ELR (cell line): ENCODE data around the gene ARPC1B.
"Not testable (repeated sequence)": the region's sequence is repeated elsewhere in the genome, so short reads cannot be mapped to it uniquely, and the experiment has no call there.

Experiments
- DNase-seq: peaks from one replicate; pipeline ENCODE4 v3.0.0-alpha.2; 2015; ENCODE audit warnings: low read depth

The ARPC1B gene

GRCh38 chr7:99409806-99410205 lies 35.3 kb downstream of the ARPC1B start:
- DNase-seq: no peak

DNA sequence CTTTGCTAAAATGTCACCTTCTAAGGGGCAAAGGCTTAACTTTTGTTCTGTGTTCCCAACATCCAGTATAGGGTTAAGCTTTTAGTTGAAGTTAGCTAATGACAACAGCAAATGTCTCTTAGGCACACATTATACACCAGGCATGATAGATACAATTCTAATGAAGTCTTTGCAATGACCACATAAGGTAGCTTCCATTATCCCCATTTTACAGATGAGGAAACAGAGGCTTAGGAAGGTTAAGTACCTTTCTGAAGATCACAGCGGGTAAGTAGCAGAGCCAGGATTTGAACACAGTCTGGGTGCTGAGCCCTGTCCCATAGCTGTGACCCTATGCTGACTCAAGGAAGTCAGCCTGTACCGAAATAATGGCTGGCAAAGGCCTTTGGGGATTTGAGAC lies 36.1 kb downstream of the ARPC1B start:
- DNase-seq: no peak

DNA sequence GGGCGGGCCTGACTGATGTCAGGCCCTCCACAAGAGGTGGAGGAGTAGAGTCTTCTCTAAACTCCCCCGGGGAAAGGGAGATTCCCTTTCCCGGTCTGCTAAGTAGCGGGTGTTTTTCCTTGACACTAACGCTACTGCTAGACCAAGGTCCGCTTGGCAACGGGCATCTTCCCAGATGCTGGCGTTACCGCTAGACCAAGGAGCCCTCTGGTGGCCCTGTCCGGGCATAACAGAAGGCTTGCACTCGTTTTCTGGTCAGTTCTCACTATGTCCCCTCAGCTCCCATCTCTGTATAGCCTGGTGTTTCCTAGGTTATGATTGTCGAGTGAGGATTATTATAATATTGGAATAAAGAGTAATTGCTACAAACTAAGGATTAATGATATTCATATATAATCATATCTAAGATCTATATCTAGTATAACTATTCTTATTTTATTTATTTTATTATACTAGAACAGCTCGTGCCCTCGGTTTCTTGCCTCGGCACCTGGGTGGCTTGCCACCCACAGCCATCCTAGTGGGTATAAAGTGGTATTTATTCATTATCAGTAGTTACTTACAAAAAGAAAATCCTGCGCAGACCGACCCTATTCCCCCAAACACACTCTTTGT lies 41.1 kb downstream of the ARPC1B start:
- peak; percentile 61 for DNase-seq

- DNase-seq: no peak
Observed at GRCh38 chr7:99418260-99418659, 43.7 kb downstream of the ARPC1B start.

- DNase-seq: no peak
Observed at GRCh38 chr7:99419323-99420021, 44.9 kb downstream of the ARPC1B start.

DNA sequence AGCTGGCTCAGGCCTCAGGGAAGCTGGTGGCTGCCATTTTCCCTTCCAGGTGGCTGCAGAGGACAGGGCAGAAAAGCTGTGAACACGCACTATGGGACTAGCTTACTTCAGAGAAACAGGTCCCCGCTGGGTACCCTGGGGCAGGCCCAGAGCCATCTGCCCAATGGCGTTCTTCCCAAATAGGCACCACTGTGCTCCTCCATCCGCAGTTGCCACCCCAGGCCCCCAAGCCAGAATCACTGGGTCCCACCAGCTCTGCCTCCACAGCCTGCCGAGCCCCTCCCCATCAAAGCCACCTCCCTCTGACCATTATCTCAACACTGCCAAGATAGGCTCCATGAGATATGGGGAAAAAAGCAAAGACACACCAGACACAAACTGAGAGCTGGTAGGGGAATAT lies 45.7 kb downstream of the ARPC1B start:
- DNase-seq: no peak

- DNase-seq: no peak
Observed at GRCh38 chr7:99420986-99421385, 46.5 kb downstream of the ARPC1B start.

DNA sequence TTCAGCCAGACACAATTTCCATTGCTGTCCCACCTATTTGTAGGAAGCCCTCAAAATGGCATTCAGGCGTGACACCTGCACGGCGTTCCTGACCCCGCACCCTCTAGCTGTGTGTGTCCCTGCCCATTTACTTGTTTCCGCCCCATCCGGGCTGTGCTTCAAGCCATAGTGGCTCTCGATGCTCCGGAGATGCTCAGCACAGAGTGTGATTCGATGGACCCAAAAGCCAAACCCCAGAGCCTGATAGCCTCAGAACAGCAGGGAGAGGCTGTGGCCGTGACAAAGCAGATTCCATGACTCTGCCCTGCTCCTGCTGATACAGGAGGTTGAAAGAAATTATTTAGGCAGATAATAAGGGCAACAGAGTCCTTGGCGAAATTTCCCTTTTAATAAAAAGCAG lies 47.7 kb downstream of the ARPC1B start:
- DNase-seq: no peak

- DNase-seq: no peak
Observed at GRCh38 chr7:99422625-99423024, 48.1 kb downstream of the ARPC1B start.

DNA sequence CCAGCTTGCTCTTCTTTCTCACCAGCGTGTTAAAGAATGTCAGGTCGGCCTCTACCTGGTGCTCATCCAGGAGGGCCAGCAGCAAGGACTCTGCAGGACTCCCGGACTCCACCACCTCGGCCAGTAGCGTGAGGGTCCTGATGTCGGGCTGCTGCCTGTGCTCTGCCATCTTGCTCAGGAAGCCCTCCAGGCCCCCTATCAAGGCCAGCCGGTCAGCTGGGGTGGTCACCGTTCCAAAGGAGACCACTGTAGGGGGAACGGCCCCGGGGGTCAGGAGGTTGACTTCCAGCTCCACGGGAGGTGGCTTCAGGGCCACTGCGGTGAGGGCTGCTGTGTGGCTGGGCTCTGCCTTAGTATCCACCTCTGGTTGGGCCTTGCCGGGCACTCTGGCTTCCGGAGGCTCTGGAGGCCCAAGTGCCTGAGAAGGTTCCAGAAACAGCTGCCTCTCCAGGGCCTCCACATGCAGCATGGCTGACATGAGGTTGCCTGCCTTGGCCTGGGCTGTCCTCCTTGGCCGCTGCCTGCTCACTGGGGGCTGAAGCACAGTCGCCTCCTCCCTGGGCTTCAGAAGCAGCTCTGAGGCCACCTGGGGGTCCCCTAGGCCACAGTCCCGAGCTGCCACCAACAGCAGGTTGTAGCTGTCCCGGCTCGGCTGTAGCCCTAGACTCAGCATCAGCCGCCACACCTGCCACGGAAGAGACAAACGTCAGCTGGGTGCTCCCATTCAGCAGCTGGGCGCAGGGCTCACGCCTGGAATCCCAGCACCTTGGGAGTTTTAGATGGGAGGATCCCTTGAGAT lies 50.6 kb downstream of the ARPC1B start:
- no peak for DNase-seq

- no peak for DNase-seq
Observed at GRCh38 chr7:99428972-99429566, 54.5 kb downstream of the ARPC1B start.

DNA sequence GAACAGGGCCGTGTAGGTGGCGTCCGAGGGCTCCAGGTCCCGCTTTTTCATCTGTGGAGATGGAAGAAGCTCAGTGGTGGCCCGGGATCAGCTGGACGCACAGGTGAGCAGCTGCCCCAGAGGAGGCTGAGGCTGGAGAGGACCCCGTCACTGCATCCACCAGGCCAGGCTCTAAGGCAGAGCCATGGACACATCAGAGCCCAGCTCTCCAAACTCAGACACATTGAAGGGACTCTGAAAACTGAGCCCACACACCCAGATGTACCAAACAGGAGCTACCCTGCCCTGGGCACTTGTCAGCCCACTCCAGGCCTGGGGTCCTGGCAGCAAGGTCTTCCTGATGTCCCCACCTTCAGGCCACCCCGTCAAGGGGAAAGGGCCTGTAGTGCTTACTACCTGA lies 55.2 kb downstream of the ARPC1B start:
- DNase-seq: no peak

DNA sequence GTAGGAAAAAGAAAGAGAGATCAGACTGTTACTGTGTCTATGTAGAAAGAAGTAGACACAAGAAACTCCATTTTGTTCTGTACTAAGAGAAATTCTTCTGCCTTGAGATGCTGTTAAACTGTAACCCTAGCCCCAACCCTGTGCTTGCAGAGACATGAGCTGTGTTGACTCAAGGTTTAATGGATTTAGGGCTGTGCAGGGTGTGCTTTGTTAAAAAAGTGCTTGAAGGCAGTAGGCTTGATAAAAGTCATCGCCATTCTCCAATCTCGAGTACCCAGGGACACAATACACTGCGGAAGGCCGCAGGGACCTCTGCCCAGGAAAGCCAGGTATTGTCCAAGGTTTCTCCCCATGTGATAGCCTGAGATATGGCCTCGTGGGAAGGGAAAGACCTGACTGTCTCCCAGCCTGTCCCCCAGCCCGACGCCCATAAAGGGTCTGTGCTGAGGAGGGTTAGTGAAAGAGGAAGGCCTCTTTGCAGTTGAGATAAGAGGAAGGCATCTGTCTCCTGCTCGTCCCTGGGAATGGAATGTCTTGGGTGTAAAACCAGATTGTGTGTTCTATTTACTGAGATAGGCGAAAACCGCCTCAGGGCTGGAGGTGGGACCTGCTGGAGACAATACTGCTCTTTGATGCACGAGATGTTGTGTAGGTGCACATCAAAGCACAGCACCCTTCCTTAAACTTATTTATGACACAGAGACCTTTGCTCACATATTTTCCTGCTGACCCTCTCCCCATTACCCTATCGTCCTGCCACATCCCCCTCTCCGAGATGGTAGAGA lies 57.4 kb downstream of the ARPC1B start:
- DNase-seq: not testable (repeated sequence)

GRCh38 chr7:99433158-99433557 lies 58.6 kb downstream of the ARPC1B start:
- no peak for DNase-seq

- DNase-seq: peak; percentile 15
Observed at GRCh38 chr7:99437946-99438572, 63.5 kb downstream of the ARPC1B start.

DNA sequence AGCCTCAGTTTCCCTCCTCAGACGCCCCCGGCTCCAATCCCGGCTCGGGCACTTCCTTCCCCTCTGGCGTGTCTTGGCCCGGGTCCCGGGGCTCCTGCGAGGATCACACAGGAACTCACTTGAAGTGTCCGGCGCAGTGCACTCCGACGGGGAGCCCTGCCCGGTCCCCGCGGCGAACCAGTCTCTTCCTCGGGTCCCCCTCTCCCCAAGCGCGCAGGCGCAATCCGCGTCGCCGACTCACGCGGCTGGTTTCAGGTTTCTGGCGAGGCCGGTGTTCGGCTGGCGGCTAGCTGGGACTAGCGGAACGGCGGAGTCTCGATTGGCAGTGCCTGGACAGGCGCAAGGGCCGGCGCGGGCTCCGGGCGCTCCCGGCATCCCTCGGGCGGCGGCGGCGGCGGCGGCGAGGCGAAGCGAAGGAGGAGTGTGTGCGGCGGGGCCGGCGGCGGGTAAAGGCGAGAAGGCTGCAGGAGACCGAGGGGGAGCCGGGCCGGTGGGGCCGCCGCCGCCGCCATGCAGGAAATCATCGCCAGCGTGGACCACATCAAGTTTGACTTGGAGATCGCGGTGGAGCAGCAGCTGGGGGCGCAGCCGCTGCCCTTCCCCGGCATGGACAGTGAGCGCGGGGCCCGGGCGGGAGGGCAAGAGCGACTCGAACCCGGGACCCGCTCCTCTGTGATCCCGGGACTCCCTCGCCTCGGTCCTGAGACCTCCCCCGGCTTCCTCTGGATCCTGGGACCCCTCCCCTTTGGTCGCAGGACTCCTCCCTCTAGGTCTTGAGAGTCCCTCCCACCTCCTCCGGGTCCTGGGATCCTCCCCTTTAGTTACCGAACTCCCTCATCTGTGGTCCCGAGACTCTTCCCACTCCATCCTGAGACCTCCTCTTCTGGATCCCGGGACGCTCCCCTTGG lies 64.3 kb downstream of the ARPC1B start, which contains the start of the genes CPSF4 and PTCD1:
TSS of gene CPSF4 (plus strand) at position 371 of the 908 bp plus-strand sequence. CDS start at position 511, 140 bp downstream.
TSS of gene PTCD1 (minus strand) at position 226 of the 908 bp plus-strand sequence. CDS start 3,556 bp downstream, outside the sequence.
- peak; percentile 94 for DNase-seq

DNA sequence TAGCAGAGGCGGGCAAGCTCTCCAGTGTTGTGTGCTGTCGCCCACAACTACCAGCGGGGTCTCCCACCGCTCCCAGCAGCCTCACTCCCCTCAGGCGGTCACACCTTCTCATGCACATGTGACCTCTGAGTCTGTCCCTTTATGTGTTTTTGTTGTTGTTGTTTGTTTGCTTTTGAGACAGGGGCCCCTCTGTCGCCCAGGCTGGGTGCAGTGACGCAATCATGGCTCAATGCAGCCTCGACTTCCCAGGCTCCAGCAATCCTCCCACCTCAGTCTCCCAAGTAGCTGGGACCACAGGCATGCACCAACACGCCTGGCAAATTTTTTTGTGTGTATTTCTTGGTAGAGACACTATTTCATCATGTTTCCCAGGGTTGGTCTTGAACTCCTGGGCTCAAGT lies 65.7 kb downstream of the ARPC1B start:
- no peak for DNase-seq
